ENCODE data around the gene SLC2A3. TPM values are rescaled to one million over a fixed set of nuclear protein-coding genes. Genes with fewer than 3 reads are reported as not detected.
A peak's percentile ranks its signal among the peaks of the same experiment; 100 is the strongest.
"Not testable (repeated sequence)": the region's sequence is repeated elsewhere in the genome, so short reads cannot be mapped to it uniquely, and the experiment has no call there.

SLC2A3 gene
- polyA plus RNA-seq, 2 of the 4 experiments (the other 2 are of a cell fraction), result 13.3 to 52.4 TPM

- TF ChIP-seq CBX2 (IDR thresholded peaks at IDR 0.05; ENCODE audit: borderline replicate concordance, low read depth), result no peak
- TF ChIP-seq NFE2L2 (conservative IDR thresholded peaks at IDR 0.05; ENCODE audit: low read length), result no peak
- TF ChIP-seq ZFP36 (IDR thresholded peaks at IDR 0.05; ENCODE audit: borderline replicate concordance, partially characterized antibody), result no peak
- no peak for TF ChIP-seq HMGXB4 (CRISPR knock-in tag; IDR thresholded peaks at IDR 0.05; ENCODE audit: borderline replicate concordance)
- no peak for TF ChIP-seq NPAS2 (CRISPR knock-in tag; IDR thresholded peaks at IDR 0.05; ENCODE audit: borderline replicate concordance)
- no peak for TF ChIP-seq CTCF (IDR thresholded peaks at IDR 0.05)
- TF ChIP-seq MAX (IDR thresholded peaks at IDR 0.05), result no peak
Measured at GRCh38 chr12:7892186-7892980, 43.6 kb downstream of the SLC2A3 start (continued).

GRCh38 chr12:7884689-7885088, 51.3 kb downstream of the SLC2A3 start:
- peaks cover 21% of the 10 kb centered on the region; the same call in 2 of the 3 replicates for H3K4me1 ChIP-seq
- POLR2A ChIA-PET, result no interaction called here
- DNase-seq (ENCODE audit: low read depth in 1 of 2, low spot score in 1 of 2), result no peak
- CTCF ChIA-PET, result interaction anchor here (0.6 to 1.6 kb wide), 3 partner anchors 21 to 26 kb away, joined by 3 to 6 read pairs (median 4); no protein-coding TSS in a partner anchor
- H3K4me3 ChIP-seq, result no peak overlapping the region
- 23% methylated on average over 3 of the region's 3 CpGs for WGBS (ENCODE audit: missing lambda C conversion rate)
- peak overlapping the region; percentile 26; the same call in 2 of the 3 replicates for H3K4me2 ChIP-seq
- H3K27ac ChIP-seq, result peak overlapping the region; percentile 11 to 29; a peak in 2 of 6 replicates
- no peak for ATAC-seq
- H3K9me3 ChIP-seq, result no peaks in the 10 kb centered on the region
- TF ChIP-seq HOXB13 (CRISPR knock-in tag; IDR thresholded peaks at IDR 0.05; ENCODE audit: low read depth), result no peak
- no peak for TF ChIP-seq BCL3 (IDR thresholded peaks at IDR 0.05)
- no peak for TF ChIP-seq FOSL2 (IDR thresholded peaks at IDR 0.05)
- TF ChIP-seq FOSL2 (CRISPR knock-in tag; IDR thresholded peaks at IDR 0.05), result no peak
- TF ChIP-seq PBX3 (IDR thresholded peaks at IDR 0.05), result no peak
- TF ChIP-seq RNF2 (IDR thresholded peaks at IDR 0.05; ENCODE audit: borderline replicate concordance, low read depth), result no peak
- TF ChIP-seq TFCP2L1 (CRISPR knock-in tag; IDR thresholded peaks at IDR 0.05), result no peak
- TF ChIP-seq E2F6 (IDR thresholded peaks at IDR 0.05; ENCODE audit: borderline replicate concordance, low read depth), result no peak
- no peak for TF ChIP-seq PHF8 (IDR thresholded peaks at IDR 0.05; ENCODE audit: borderline replicate concordance, low read depth)
- TF ChIP-seq RCOR1 (IDR thresholded peaks at IDR 0.05; ENCODE audit: low read depth, low read length), result no peak
- no peak for TF ChIP-seq NFE2L2 (conservative IDR thresholded peaks at IDR 0.05; ENCODE audit: low read length)
- no peak for FAIRE-seq

- POLR2A ChIA-PET; ATAC-seq; H3K9me3 ChIP-seq; H3K4me2 ChIP-seq; H3K27ac ChIP-seq; H3K4me3 ChIP-seq; DNase-seq (ENCODE audit: low read depth in 1 of 2, low spot score in 1 of 2); FAIRE-seq: not testable (repeated sequence)
- CTCF ChIA-PET, result interaction anchor here (0.7 to 1.6 kb wide), 4 partner anchors 9 to 25 kb away, joined by 3 to 4 read pairs (median 4); no protein-coding TSS in a partner anchor
- H3K4me1 ChIP-seq, result peaks cover 21% of the 10 kb centered on the region; the same call in 2 of the 3 replicates
- 83% methylated on average over 4 of the region's 4 CpGs for WGBS (ENCODE audit: missing lambda C conversion rate)
Measured at GRCh38 chr12:7881736-7882120, 54.3 kb downstream of the SLC2A3 start.

- POLR2A ChIA-PET; H3K4me2 ChIP-seq; H3K27ac ChIP-seq; ATAC-seq; H3K9me3 ChIP-seq; DNase-seq (ENCODE audit: low read depth in 1 of 2, low spot score in 1 of 2); H3K4me3 ChIP-seq; FAIRE-seq: not testable (repeated sequence)
- 95% methylated on average over 35 of the region's 52 CpGs for WGBS (ENCODE audit: missing lambda C conversion rate)
- H3K4me1 ChIP-seq, result peaks cover 17% of the 10 kb centered on the region; the same call in 2 of the 3 replicates
- CTCF ChIA-PET, result interaction anchor here (0.7 to 1.6 kb wide), 5 partner anchors 10 to 977 kb away, joined by 3 to 4 read pairs (median 3); no protein-coding TSS in a partner anchor
Measured at GRCh38 chr12:7880952-7881735, 54.8 kb downstream of the SLC2A3 start.
